ENCODE data around the gene SLC22A16.

The SLC22A16 gene

DNA sequence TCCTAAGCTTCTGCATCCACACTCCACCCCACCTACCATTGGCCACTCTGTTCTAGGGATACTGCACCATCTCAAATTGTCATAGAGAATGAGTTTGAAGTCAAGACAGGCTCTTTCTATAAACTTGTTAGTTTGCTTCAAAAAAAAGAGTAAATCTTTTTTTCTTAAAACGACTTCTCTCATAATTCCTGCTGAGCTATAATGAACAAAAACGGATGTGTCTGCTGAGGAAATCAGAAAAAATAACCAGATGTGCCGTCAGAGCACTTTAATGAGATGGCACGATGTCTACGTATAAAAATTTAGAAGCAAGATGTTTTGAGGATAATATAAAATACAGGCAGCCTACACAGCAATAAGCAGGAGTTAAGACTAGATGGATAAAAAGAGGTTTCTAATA is 37.1 kb downstream of the SLC22A16 start:
- Histone ChIP-seq H3K79me2 (ENCODE audit: low read length) (no peaks in the 10 kb centered on the region), H3K27me3 (replicated peaks; ENCODE audit: insufficient read depth, low read length) (no peaks in the 10 kb centered on the region), H3K4me2 (ENCODE audit: low read depth, low read length) (no peak overlapping the region), H3K9me2 (replicated peaks; ENCODE audit: insufficient read depth, low read length) (no peaks in the 10 kb centered on the region), H3K9me3 (replicated peaks; ENCODE audit: insufficient read depth, low read length) (no peaks in the 10 kb centered on the region), H3F3A (ENCODE audit: insufficient read depth, low read length) (no peaks in the 10 kb centered on the region), H3K4me1 (ENCODE audit: low read length) (no peaks in the 10 kb centered on the region), H3K9ac (ENCODE audit: low read length) (no peak overlapping the region), H3K27ac (ENCODE audit: low read length) (no peak overlapping the region), H3K4me3 (ENCODE audit: low read length) (no peak overlapping the region), H3K36me3 (replicated peaks; ENCODE audit: insufficient read depth, low read length) (no peaks in the 10 kb centered on the region), H2AFZ (ENCODE audit: low read length) (no peak overlapping the region), H4K20me1 (ENCODE audit: insufficient read depth, low read length) (no peaks in the 10 kb centered on the region)
- DNase-seq: no peak
- TF ChIP-seq EZH2phosphoT487 (IDR thresholded peaks at IDR 0.05; ENCODE audit: low read length) (no peak), EZH2 (optimal IDR thresholded peaks at IDR 0.05; ENCODE audit: low read depth, low read length) (no peak)
- TF ChIP-seq, protein P1, sequence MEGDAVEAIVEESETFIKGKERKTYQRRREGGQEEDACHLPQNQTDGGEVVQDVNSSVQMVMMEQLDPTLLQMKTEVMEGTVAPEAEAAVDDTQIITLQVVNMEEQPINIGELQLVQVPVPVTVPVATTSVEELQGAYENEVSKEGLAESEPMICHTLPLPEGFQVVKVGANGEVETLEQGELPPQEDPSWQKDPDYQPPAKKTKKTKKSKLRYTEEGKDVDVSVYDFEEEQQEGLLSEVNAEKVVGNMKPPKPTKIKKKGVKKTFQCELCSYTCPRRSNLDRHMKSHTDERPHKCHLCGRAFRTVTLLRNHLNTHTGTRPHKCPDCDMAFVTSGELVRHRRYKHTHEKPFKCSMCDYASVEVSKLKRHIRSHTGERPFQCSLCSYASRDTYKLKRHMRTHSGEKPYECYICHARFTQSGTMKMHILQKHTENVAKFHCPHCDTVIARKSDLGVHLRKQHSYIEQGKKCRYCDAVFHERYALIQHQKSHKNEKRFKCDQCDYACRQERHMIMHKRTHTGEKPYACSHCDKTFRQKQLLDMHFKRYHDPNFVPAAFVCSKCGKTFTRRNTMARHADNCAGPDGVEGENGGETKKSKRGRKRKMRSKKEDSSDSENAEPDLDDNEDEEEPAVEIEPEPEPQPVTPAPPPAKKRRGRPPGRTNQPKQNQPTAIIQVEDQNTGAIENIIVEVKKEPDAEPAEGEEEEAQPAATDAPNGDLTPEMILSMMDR (IDR thresholded peaks at IDR 0.05; ENCODE audit: low read length): no peak

DNA sequence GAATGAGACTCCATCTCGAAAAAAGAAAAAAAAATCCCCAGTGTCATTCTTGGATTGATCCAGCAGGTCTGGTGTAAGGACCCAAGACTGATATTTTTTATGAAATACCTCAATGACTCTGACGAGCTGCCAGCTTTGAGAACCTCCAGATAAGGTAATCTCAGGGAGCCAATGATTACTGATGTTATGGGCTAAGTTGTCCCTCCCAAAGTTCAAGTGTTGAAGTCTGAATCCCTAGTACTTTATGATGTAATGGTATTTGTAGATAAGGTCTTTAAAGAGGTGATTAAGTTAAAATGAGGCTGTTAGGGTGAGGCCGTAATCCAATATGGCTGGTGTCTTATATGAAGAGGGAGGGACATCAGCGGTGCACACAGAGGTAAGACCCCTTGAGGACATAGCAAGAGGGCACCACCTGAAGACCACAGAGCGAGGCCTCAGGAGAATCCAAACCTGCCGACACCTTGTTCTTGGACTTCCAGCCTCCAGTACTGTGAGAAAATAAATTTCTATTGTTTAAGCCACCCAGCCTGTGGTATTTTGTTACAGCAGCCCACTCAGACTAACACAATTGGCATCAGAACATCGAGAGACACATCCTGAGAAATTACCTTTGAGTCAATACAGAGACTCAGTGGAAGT is 41.3 kb downstream of the SLC22A16 start:
- no peak overlapping the region for H2AFZ ChIP-seq (ENCODE audit: low read length)
- no peak overlapping the region for H3K4me2 ChIP-seq (ENCODE audit: low read depth, low read length)
- H3K9me2 ChIP-seq (replicated peaks; ENCODE audit: insufficient read depth, low read length): no peaks in the 10 kb centered on the region
- H3K4me3 ChIP-seq (ENCODE audit: low read length): no peak overlapping the region
- H3K27ac ChIP-seq (ENCODE audit: low read length): no peak overlapping the region
- no peaks in the 10 kb centered on the region for H4K20me1 ChIP-seq (ENCODE audit: insufficient read depth, low read length)
- TF ChIP-seq, protein P1 (IDR thresholded peaks at IDR 0.05; ENCODE audit: low read length): no peak
- TF ChIP-seq EZH2phosphoT487 (IDR thresholded peaks at IDR 0.05; ENCODE audit: low read length): no peak
- TF ChIP-seq EZH2 (optimal IDR thresholded peaks at IDR 0.05; ENCODE audit: low read depth, low read length): no peak
- H3K9me3 ChIP-seq (replicated peaks; ENCODE audit: insufficient read depth, low read length): no peaks in the 10 kb centered on the region
- no peaks in the 10 kb centered on the region for H3F3A ChIP-seq (ENCODE audit: insufficient read depth, low read length)
- H3K79me2 ChIP-seq (ENCODE audit: low read length): no peaks in the 10 kb centered on the region
- H3K36me3 ChIP-seq (replicated peaks; ENCODE audit: insufficient read depth, low read length): no peaks in the 10 kb centered on the region
- no peak for DNase-seq
- H3K27me3 ChIP-seq (replicated peaks; ENCODE audit: insufficient read depth, low read length): no peaks in the 10 kb centered on the region
- no peak overlapping the region for H3K9ac ChIP-seq (ENCODE audit: low read length)
- no peaks in the 10 kb centered on the region for H3K4me1 ChIP-seq (ENCODE audit: low read length)

DNA sequence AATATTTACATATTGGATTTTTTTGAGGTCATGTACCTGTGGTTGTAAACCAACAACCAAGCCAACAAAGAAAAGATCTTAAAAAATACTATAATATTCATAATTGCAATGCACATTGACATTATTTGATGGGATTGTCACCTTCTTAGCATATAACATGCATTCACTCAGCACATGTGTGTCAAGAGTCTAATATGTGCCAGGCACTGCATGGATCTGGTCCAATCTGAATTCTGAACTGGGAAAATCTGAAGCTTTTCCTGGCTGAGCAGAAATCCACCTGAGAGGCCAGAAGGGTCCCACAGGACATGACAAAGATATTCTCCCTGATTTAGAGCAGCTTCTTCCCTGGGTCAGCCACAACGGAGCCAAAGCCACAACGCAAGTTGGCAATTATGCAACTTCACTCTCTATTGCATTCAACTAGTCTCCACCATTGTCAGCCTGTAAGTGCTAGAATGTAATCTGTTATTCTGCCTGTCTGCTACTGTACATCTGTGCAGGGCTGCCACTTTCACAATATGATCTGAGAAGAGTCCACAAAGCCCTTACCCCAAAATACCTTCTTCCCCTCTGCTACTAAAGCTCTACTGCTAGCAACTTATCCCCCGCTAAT is 44.0 kb downstream of the SLC22A16 start:
- H3K9me3 ChIP-seq (replicated peaks; ENCODE audit: insufficient read depth, low read length): no peaks in the 10 kb centered on the region
- H3K9ac ChIP-seq (ENCODE audit: low read length): no peak overlapping the region
- no peak overlapping the region for H3K4me3 ChIP-seq (ENCODE audit: low read length)
- no peaks in the 10 kb centered on the region for H3K79me2 ChIP-seq (ENCODE audit: low read length)
- no peaks in the 10 kb centered on the region for H3F3A ChIP-seq (ENCODE audit: insufficient read depth, low read length)
- H3K36me3 ChIP-seq (replicated peaks; ENCODE audit: insufficient read depth, low read length): no peaks in the 10 kb centered on the region
- DNase-seq: no peak
- H2AFZ ChIP-seq (ENCODE audit: low read length): no peak overlapping the region
- no peaks in the 10 kb centered on the region for H4K20me1 ChIP-seq (ENCODE audit: insufficient read depth, low read length)
- no peak overlapping the region for H3K27ac ChIP-seq (ENCODE audit: low read length)
- H3K27me3 ChIP-seq (replicated peaks; ENCODE audit: insufficient read depth, low read length): no peaks in the 10 kb centered on the region
- TF ChIP-seq EZH2 (optimal IDR thresholded peaks at IDR 0.05; ENCODE audit: low read depth, low read length) (no peak), EZH2phosphoT487 (IDR thresholded peaks at IDR 0.05; ENCODE audit: low read length) (no peak)
- TF ChIP-seq, protein P1 (IDR thresholded peaks at IDR 0.05; ENCODE audit: low read length): no peak
- no peak overlapping the region for H3K4me2 ChIP-seq (ENCODE audit: low read depth, low read length)
- no peaks in the 10 kb centered on the region for H3K4me1 ChIP-seq (ENCODE audit: low read length)
- H3K9me2 ChIP-seq (replicated peaks; ENCODE audit: insufficient read depth, low read length): no peaks in the 10 kb centered on the region
